ENCODE results near the gene C20orf202.

The C20orf202 gene

DNA sequence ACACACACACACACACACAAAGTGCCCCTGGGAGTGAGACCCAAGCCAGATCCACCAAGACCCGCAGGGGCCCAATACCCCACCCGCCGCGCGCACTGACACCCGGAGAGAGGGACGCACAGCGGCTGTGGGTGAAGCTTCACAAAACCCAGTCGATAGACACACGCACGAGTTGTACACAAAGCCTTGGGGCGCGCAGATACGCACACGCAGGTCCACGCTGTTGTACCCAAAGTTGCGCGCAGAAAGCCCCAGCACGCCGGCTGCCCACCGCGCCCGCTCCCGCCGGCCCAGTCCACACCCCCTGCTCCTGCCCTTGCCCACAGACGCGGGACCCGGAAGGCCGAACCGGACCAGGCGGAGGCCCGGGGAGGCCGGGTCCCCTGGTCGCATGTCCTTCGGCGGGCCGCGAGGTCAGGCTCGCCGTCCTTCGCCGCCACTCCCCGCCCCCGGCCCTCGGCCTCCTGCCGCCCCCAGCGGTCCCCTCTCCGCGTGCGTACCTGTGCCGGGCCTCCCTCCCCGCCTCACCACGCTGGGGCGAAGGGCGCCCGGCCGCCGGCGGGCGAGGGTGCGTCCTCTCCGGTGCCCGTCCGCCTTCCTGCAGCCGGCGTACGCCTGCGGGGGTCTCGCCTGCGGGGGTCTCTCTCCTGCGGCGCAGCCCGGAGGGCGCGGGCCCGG is 18.5 kb upstream of the C20orf202 start, which contains the start of gene TMEM74B:
Gene TMEM74B (minus strand): TSS at position 344 of the 678 bp plus-strand sequence. CDS start 1,180 bp downstream, outside the sequence.
- no peak for DNase-seq

DNA sequence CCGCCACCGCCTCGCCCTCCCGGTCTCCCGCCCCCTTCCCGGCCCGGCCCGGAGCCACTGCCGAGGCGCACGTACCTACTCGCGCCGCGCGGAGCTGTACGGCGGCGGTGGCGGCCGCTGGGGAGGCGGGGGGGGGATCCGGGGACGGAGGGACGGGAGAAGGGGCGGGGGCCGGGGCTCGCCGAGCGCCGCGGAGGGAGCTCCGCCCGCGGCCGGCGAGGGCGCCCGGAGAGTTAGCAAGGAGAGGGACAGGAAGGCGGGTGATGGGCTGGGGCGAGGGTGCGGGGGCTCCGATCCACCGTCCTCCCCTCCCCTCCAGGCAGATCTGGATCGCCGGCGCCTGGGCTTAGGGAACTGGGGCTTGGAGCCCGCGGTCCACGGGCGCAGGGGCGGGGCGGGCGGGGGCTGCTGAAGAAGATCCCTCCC is 17.9 kb upstream of the C20orf202 start:
- no peak for DNase-seq

DNA sequence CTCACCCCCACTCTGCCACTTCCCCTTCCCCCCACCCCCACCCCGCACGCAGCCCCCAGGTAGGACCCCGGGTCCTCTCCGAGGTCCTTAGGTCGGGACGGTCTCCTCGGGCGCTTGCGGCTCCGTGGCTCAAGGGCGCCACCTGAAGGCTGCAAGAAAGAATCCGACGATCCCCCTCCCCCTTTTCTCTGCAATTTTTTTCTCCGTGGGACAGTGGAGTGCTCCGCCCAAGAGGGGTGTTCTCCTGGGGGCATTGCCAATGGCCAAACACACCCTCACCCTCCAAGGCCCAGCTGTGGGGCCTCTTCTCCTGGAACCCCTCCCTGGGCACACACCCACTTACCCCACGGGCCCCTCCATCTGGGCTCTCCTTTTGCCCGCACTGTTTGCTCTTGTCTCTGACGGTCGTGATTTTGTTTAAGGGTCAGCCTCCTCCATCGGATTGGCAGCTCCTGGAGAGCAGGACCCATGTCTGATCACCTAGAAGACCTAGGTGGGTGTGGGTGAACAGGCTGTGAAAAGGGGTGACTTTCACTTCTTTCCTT is 17.4 kb upstream of the C20orf202 start:
- peak; percentile 24 to 43 for DNase-seq

DNA sequence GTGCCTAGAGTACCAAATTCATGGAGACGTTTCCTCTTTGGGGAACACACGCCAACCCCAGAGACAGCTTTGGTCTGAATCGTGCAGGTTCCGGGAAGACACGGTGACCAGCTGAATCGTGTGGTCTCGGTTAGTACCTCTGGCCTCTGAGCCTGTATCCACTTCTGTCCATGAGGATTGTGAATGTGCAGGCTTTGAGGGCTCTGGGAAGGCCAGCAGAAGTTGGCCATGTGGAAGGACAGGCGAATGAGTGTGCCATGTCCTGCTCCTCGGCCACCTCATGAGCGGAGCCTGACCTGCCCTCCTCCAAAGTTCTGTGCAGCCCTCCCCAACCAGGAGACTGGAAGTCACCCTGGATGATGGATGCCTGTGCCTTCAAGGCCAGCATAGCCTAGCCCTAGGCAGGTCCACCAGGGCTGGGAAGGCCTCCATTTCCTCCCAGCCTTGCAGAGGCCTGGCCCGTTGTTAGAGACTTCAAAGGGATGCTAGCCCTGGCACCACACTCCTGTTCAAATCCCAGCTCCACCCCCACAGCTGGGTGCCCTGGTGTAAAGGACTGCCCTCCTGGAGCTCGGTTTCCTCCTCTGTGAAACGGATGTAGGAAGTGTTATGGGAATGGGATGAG is 16.8 kb upstream of the C20orf202 start:
- DNase-seq, result no peak

DNA sequence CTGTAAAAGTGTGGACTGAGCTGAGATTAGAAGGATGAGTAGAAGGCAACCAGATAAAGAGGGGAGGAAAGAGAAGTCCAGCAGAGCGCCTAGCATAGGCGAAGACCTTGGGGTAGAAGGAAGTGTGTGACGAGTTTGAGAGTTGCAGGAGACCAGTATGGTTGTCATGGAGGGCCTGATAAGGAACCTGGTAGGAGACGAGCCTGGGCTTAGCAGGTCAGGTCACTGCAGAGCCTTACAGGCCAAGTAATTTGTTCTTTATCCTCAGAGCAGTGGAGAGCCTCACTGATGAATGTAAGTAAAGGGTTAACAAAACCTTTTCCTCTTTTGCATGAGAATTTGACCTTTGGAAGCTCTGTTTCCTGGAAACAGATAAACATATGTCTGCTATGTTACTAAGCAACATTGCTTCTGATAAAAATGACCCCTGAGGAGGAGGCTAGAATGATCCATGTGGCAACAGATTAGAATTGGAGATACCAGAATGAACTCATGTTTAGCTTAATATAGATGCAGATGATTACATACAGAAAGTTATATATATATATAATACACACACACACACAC is 15.6 kb upstream of the C20orf202 start:
- no peak for DNase-seq

DNA sequence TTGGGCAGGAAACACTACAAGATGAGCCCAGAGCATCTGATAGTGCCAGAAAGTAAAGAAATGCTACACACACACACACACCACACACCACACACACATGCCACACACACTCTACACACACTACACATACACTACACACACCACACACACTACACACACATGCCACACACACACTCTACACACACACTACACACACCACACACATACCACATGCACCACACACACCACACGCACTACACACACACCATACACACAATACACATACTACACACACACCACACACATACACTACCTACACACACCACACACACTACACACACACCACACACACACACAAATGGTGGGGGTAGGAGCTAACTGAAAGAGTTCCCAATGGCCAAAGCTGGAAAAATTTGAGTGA is 14.9 kb upstream of the C20orf202 start:
- DNase-seq, result no peak

DNA sequence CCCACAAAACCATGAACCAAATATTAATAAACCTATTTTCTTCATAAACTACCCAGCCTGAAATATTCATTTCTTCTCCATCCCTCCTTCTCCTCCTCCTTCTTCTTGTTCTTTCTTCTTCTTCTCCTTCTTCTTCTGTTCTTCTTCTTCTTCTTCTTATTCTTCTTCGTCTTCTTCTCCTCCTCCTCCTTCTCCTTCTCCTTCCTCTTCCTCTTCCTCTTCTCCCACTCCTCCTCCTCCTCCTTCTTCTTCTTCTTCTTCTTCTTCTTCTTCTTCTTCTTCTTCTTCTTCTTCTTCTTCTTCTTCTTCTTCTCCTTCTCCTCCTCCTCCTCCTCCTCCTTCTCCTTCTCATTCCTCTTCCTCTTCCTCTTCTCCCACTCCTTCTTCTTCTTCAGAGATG is 13.4 kb upstream of the C20orf202 start:
- no peak for DNase-seq

DNA sequence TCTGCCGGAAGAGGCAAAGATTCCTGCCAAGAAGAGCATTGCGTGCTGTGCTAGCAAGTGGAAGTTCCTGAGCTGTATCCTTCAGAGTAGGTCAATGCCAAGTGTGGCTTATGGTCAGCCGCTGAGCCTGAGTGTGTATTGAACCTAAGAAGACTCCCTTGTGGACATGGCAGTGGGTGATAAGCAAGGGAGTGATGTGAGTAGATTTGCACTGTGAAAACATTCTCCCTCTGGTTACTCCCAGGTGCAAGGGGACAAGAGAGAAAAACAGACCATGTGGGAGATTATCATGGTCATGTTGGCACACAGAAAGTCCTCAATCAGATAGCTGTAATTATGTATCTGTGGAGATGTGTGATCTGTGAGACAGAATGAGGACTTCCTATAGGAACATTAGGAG is 12.4 kb upstream of the C20orf202 start:
- DNase-seq, result no peak

DNA sequence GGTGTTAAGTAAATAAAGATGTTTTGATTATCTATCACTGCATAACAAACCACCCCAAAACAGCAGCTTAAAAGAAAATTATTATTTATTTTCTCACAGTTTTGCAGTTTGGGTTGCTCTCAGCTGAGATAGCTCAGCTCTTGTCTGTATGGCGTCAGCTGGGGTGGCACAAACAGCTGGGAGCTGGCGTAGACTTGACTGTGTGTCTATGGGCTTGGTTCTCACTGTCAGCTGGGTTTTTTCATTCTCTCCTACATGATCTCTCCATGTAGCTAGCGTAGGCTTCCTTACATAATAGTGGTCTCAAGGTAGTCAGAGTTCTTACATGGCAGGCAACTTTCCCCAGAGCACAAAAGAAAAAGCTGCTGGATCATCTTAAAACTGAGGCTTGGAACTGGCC is 12.0 kb upstream of the C20orf202 start:
- no peak for DNase-seq

DNA sequence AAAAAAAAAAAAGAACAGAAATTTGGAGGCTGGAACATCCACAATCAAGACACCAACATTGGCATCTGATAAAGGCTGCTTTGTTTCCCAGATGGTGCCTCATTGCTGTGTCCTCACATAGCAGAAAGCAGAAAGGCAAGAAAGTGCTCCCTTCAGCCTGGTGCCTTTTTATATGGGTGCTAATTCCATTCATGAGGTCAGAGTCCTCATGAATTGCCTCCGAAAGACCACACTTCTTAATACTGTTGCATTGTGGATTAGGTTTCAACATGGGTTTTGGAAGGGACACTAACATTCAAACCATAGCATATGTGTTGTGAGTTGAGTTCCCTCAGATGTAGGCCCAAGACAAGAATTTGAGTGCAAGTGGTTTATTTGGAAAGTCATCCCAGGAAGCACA is 8.0 kb upstream of the C20orf202 start:
- no peak for DNase-seq

DNA sequence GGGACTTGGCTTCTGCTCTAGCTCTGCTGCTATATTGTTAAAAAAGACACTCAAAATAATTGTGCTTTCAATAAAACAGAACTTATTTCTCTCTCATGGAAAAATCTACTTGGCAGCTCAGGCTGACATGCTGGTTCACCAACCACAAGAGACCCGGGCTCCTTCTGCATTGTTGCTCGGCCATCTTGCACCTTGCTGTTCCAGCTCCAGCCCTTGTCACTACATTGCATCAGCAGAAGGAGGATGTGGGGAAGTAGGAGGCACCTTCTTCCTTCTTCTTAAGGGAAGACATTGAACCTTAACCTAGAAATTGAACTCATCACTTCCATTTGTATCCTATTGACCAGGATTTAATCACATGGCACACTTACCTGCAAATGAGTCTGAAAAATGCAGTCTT is 6.6 kb upstream of the C20orf202 start:
- no peak for DNase-seq

DNA sequence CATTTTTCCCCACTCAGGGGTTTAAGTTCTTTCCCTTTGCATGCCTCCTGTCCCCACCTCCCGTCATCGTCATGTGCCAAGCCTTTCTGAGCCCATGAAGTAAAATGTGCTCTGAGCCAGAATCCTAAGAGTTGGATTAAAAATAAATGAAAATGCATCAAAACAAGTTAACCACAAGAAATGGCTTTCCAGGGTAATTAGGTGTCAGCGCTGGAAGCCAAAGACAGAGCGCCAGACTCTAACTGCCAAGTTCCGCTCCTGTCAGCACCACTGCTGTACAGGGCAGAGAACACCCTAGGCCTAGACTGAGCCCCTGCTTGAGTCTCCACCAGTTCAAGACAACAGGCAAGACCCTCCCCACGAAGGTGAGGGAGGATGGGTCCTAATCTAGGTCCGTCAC is 5.5 kb upstream of the C20orf202 start:
- DNase-seq, result no peak

DNA sequence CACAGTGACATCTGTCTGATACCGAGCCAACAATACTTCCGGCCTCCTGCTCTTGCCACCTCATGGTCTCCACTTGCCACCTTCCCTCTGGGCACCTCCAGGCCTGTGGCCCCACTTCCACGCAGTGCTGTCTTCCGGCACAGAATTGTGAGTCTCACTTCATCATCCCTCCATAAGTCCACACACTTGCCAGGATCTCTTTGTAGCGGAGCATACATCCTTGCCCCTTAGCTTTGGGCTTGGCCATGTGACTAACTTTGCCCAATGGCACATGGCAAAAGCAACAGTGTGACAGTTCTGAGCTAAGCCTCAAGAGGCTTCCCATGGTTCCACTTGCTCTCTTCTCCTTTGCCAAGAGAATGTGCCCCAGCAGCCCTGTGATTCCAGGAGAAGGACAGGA is 4.5 kb upstream of the C20orf202 start:
- DNase-seq, result no peak

DNA sequence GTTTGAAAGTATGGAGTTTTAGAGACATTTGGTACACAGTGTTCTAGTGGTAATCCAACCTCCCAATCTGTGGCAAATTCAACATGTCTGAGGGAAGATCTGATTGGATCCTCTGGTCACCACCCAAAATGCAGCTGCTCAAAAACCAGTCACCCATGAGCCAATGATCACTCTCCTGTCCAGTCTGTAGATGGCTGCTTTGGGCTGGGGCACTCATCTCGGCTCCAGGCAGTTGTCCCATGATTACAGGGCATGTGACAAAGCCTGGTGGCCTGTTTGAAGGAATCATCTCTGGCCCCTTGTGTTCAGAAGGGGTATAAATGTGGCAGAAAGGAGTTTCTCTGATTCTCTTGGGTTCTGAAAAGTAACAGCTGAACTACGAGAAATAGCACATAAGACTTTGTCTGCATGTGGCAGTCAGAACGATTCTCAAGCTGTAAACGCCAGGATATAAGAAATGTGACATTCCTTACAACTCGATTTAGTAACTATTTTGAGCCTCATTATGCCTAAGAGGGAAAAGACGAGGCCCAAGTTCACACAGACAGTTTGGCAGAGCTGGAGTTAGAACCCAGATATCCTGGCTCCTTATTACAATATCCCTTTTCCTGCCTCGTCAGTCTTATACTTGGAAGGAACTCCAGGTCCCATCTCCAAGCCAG is 3.9 kb upstream of the C20orf202 start:
- no peak for DNase-seq

DNA sequence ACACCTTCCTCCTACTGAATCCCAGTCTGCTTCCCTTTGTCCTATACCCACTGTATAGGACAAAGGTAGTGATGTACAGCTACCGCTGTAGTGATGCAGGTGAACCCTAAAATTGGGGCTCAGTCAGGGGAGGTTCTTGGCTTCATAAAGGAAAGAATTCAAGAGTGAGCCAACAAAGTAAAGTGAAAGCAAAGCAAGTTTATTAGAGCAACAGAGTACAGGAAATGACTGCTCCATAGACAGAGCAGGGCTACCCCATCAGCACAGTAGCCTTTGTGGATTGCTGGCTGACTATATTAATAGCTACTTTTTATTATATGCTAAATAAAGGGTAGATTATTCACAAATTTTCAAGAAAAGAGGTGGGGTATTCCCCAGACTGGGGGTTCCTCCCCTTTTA is 3.3 kb upstream of the C20orf202 start:
- no peak for DNase-seq

DNA sequence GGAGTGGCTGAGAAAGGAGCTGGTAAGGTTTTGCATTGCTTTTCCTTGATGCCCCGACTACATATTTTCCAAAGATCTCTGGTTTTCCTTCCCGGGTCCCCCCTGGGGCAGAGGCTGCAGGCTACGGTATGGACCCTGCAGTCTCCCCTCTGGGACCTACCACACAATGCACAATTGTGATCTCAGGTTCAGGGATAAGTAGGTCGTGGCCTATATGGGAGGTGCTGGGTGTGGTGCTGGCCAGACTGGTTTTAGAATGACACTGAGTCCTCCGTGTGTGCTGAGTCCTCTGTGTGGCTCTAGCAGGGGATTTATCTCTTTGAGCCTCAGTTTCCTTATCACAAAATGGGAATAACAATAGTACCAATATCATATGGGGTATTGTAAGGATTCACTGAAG is 376 bp downstream of the C20orf202 start:
- DNase-seq, result no peak

DNA sequence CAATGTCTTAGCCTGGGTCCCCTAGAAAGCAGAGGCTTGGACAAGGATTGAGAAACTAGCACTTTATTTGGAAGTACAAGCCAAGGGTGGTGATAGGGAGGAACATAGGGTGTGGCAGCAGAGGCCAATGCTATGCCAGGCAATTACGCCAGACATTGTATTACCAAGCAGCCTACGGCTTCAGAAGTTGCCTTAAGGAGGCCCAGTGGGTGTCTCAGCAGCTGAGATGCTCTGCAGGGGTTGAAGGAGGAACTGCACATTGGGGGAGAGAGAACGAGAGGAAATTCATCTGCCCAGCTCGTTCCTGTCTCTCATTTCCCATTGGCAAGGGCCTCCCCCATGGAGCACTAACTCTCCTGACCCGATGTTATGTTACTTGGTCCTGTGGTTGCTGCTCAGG is 859 bp downstream of the C20orf202 start:
- no peak for DNase-seq

DNA sequence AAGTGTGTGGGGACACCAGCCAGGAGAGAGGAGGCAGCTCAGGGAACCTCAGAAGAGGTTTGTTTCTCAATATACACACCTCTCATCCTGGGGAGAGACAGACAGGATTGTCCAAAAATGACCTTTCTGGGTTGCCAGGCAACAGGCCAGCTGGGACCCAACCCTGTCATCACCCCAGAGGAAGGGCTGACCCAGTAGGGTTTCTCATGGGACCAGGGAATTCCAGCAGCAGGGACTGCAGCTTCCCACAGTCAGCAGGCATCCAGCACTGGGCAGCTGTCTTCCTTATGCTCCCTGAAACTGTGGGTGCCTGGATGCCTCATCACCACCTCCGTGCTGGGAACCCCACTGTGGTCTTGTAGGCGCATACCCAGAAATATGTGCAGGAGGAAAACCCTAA is 1.3 kb downstream of the C20orf202 start:
- DNase-seq, result no peak

DNA sequence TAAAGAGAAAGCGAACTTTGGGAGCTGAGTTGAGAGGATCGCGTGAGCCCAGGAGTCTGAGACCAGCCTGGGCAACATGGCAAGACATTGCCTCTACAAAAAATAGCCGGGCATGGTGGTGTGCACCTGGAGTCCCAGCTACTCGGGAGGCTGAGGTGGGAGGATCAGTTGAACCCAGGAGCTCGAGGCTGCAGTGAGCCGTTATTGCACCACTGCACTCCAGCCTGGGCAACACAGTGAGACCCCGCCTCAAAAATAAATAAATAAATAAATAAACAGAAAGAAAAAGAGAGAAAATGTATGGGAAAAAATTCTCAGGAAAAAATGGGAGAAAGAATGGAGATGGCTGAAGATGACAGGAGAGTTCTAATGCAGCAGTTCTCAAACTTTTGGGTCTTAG is 2.5 kb downstream of the C20orf202 start:
- no peak for DNase-seq

DNA sequence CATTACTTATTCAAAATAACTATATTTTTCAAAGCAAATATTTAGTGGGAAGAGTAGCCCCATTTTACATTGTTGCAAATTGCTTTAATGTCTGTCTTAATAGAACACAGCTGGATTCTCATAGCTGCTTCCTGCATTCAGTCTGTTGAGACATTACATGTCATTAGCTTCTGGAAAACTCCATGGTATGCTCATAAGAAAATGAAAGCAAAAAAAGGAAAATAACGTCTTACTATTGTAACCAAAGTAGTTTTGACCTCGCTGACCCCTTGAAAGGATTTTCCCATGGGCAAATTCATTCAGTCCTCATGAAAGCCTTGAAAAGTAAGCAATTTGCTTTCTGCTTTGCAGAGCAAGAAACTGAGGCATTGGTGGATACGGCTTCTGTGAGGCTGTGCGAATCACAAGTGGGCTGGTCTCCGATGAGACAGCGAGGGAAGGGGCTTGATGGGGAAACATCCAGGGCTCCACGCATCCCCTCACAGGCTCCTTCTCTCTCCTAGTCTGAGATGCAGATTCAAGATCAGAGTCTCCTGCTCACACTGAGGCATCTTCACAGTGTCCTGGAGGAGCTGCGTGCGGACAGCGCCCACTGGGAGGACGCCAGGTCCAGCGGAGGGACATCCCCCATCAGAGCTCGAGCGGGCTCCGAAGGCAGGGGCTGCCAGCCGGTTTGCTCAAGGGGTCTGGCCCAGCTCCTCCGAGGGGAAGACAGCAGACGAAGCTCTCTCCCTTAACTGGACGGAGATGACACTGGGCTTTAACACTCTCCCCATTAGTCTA is 3.3 kb downstream of the C20orf202 start:
- DNase-seq, result no peak

DNA sequence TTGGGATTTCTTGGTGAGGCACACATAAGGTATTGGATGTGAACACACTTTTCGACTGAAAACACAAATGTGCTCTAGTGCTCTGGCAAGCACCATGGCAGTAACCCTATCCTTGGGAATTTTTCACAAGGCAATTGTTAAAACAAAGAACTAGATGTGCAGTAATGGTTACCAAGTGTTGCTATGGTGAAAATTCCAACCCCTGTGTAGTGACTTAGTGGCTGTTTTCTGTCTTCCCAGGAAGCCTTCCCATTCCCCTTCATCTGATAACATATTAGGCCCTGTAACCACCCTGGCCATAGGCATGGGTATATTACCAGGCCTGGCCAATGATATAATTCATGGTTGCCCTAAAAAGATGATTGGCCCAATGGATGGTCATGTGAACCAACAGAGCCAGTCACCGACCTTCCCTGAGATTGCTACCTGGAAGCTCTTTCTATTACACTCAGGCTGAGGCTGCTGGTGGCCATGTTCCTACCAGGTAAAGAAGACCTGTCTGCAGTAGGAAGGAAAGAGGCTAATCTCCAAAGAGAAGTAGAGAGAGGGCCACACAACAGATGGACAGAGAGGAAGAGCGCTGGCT is 4.1 kb downstream of the C20orf202 start:
- DNase-seq, result no peak
